RPMI7951 (cell line): Measurements from ENCODE around the gene MAPT. TPM values are rescaled to one million over a fixed set of nuclear protein-coding genes. Genes with fewer than 3 reads are reported as not detected.
A peak's percentile ranks its signal among the peaks of the same experiment; 100 is the strongest.
"Not testable (repeated sequence)": the region's sequence is repeated elsewhere in the genome, so short reads cannot be mapped to it uniquely, and the experiment has no call there.

Experiments
- DNase-seq: peaks from one replicate; pipeline ENCODE4 v3.0.0-alpha.2; 2012; ENCODE audit warnings: low read depth
- total RNA-seq: library from RNA; depleted of rRNA; stranded (reverse); fragments of >200 nt; shearing (Covaris generic); gene quantifications from 2 replicates; pipeline ENCODE4 v1.2.3, GENCODE V29; 2014

MAPT gene
- total RNA-seq, 1 experiment from 2014 or later = 0.12 TPM

GRCh38 chr17:45927247-45927646, 32.9 kb downstream of the MAPT start:
- DNase-seq = no peak

DNA sequence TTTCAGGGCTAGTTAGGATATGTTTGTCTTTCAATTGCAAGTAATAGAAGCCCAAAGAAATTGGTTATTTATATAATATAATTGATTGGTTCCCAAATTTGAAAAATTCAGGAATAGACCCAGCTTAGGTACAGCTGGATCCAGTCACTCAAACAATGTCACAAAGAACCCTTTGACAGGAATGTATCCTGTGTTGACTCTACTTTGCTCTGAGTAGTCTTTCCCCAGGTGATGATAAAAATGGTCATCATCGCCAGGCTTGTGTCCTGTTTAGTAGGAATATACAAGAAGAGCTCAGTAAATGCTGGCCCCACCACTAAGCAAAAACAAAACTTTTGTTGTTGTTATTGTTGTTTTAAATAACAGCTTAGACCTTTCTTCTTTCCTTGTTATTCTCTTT, 35.0 kb downstream of the MAPT start:
- no peak for DNase-seq

DNA sequence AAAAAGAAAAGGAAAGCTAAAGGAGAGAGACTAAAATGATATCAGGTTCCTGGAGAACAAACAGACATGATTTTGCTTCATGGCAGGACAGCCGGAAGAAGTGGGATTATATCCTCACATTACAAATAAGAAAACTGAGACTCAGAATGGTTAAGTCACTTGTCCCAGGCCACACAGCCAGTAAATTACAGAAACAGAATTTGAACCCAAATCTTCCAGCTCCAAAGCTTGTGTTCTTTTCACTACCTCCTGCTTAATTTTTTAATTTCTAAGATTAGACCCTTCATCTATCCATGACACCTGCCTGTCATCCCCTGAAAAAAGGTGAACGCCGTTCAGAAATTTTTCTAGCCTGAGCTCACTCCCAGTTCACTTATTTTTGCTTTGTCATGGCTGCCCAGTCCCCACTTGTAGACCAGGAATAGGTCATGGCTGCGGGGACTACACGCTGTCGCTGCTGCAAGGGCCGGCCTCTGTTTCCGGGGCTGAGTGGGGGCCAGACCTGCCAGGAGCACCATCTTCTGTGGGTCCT, 36.1 kb downstream of the MAPT start:
- no peak for DNase-seq

- no peak for DNase-seq
Observed at GRCh38 chr17:45931677-45932076, 37.3 kb downstream of the MAPT start.

DNA sequence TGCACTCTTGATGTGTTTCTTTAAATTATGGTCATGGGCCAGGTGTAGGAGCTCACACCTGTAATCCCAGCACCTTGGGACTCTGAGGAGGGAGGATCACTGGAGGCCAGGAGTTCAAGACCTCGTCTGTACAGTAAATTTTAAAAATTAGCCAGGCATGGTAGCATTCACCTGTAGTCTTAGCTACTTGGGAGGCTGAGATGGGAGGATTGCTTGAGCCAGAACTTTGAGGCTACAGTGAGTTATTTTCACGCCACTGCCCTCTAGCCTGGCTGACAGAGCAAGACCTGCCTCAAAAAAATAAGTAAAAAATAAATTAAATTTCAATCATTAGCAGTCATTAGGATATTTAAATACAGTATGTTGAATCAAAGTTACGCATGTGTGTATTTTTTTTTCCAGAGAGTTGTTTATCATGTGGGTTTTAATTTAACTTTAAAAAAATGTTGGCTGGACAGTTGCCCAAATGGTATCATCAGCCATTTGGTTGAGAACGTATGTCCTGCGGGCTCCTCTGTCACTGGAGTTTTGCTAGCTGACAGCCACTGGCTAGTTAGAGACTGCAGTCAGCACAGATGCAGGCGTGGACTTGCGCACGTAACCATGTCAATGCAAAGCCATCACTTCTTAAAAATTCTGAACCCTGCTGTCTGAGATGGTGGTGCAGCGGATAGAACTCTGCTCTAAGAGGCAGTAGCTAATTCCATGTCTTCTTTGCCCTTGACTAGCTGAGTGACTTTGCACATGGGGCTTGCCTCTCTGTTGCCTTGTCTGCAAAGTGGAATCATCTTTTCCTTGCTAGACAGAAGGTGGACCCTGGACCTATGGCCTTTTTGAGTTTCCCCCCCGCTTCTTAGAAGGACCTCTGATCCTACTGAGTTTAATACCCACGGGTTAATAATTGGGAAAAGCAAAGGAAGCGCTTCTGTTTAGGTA, 40.0 kb downstream of the MAPT start:
- no peak for DNase-seq

DNA sequence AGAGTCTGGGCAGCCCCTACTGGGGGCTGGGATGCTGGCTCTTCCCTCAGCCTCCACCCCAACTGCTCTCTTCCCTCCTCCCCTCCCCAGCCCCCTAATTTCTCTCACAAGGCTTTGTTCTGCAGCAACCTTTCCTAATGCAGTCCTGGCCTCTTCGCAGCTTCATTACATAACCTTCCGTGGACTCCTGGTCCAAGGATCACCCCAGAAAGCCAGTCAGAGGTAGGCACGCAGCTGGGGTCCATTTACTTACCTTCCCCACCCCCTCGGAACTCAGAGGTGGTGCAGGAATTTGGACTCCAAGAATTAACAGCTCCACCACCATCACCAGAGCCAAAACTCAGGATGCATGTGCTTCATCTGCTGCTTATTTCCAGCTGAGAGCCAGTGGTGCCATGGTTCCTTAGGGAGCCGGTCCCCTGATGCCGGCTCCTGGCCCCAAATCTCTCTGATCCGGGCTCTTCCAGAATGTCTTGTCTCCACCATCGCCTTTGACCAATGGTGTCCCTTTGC, 40.9 kb downstream of the MAPT start:
- no peak for DNase-seq

DNA sequence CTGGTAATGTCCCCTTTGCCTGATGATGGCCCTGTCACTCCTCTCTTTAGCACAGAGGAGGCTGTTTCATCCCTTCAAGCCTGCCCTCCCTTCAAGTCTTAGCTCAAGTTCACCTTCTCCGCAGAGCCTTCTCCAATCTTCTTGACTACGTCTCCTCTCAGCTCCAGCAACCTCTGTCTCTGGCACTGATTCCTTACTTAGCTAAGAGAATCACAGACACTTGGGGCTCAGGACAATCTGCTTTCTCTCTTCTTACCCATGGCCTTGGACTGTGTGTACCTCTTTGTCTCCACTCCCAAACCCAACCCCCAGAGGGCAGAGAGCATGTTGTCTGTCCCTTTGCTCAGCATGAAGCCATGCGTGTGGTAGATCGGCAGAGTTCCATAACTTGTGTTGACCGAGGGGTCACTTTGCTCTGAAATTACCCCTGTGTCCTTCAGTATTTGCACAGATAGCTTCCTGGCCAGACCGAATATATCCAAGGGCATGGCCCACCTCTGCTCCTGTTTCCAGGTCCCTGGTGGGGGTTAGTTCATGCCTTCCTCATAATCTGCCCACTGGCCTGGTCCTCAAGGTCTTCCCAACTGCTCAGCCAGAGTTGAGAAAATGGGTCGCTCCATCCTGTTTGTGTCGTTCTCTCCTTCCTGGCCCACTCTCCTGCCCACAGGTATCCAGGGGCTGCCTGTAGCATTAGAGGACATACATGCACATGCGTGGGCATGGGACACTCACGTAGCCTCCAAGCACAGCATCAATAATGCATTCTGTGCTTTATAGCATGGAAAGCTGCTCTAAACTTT, 41.6 kb downstream of the MAPT start:
- no peak for DNase-seq

GRCh38 chr17:45936610-45937009, 42.3 kb downstream of the MAPT start:
- DNase-seq = no peak

DNA sequence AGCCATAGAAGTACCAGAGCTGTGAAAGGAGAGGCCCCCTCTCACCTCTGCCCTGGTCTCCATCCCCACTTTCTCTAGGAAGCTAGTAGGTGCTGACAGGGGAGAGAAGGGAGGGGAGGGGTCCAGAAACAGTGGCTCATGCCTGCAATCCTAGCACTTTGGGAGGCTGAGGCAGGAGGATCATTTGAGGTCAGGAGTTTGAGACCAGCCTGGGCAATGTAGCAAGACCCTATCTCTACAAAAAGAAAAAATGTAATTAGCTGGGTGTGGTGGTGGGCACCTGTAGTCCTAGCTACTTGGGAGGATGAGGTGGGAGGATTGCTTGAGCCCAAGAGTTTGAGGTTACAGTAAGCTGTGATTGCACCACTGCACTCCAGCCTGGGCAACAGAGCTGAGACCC, 42.8 kb downstream of the MAPT start:
- DNase-seq = not testable (repeated sequence)

DNA sequence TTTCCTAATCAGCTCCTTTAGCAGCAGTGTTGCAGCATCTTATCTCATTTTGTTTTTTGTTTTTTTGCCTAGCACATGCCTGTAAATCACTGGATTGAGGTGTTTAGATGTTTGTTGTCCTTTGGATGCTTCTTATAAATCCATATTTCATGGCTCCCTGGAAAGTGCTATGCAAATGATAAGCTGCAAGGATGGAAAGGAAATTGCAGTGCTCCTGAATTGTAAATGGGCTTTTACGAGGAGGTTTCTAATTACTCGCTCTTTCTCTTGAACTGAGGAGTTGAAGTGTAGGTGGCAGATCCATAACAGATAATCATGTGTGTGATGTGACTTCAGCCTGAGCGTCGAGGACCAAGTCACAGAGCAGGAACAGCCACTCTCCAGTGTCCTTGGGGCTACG, 45.0 kb downstream of the MAPT start:
- no peak for DNase-seq

GRCh38 chr17:45940293-45940692, 45.9 kb downstream of the MAPT start:
- no peak for DNase-seq

DNA sequence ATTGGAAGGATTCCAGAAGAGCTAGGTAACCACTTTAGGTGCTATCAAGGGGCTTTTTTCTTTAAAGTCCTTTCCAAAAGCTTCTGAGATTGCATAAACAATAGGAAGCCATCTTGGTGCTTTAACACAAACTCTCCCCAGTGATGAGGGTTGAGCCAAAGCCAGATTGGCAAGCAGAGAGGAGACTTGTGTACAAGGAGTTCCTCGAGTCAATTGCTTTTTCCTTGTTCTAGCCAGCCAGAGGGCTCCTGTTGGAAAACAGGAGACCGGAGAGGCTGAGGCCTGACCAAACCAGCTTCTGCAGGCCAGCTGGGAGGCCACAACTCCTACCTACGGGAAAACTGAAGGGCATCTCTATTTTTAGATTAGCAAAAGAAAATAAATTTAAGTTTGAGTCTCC, 46.5 kb downstream of the MAPT start:
- DNase-seq = no peak

GRCh38 chr17:45941395-45941794, 47.0 kb downstream of the MAPT start:
- no peak for DNase-seq

DNA sequence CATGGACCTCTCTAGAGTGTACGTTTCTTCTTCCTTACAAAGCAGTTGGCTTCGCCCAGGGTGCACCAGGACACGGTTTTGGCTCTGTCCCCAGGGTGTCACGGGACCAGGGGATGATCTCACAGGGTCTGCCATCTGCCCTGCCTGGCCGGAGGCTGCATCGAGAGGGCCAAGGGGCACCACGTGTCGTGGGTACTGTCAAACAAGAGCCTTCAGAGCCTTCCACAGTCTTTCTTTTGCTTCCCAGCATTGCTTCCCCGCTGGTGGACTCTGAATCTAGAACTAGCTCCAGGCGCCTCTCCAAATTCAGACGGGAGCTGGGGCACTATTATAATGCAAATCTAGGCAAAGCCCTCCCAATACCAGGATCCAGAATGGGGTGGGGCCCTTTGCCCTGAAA, 47.9 kb downstream of the MAPT start:
- peak; percentile 45 for DNase-seq

GRCh38 chr17:45946841-45947256, 52.5 kb downstream of the MAPT start:
- no peak for DNase-seq

DNA sequence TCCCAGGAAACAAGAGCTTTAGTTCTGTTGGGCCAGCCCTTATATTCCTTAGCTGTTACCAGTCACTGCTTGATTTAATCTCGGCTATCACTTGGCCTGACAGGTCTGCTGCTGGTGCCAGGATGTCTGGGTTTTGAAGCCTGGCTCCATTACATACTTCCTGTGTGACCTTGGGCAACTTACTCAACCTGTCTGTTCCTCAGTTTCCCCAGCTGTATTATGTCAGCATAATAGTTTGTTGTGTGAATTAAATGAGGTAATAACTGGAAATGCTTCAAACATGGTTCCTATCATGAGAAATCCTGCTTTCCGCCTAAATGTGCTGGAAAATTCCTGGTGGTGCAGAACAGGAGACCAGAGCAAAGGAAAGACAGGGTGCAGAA, 54.1 kb downstream of the MAPT start:
- DNase-seq = no peak

DNA sequence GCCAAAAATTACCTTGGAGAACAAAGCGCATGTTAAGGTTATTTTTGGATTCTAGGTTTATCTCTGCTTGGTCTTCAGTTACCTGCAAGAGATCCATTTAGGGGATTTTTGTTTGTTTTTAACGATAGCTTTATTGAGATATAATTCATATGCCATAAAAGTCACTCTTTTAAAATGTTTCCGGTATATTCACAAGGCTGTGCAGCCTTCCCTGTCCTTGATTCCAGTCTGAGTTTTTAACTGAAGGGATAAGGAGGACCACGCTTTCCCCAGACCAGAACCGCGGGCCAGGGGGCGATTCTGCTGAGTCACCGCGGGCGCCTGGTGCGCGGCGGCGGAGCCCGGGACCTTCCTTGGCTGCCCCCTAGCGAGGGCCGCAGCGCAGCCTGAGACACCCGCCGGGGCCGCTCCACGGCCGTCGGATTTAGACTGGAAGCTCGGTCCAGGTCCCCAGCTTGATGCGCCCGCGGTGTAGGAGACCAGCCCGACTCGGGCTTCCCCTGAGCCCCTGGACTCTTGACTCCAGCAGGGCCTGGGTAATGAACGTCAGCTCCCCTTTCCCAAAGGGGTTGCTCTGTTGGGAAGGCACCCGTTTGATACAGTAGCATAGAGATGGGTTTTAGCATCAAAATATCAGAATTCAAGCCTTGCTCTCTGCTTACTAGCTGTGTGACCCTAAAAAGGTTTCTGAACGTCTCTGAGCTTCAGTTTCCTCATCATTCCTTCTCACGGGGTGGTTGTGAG, 54.7 kb downstream of the MAPT start:
- DNase-seq = peak; percentile 59

DNA sequence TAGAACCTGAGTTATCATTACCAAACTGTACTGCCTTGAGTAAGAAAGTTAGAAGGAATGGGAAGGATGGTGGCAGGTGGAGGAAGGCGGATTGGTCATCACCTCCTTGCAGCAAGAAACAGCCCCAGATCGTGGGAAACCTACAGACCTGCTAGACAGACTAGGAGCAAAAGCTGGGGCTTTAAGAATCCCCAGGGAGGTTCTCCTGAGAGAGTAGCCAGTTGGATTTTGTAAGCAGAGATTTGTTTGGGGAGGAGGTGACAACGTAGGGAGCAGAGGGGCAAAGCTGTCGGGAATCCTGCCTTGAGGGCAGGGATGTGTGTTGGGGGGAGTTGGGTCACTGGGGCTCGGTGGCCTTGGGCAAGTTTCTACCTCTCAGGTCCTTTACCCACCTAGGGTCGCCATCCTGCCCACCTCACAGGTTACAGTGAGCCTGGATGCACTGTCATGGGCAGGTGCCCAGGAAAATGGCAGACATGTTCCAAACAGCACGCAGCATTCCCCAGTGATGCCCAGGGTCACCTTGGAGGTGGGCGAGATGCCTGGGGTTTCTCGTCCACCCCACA, 55.5 kb downstream of the MAPT start:
- DNase-seq = no peak

- DNase-seq = no peak
Observed at GRCh38 chr17:45950888-45951287, 56.5 kb downstream of the MAPT start.

DNA sequence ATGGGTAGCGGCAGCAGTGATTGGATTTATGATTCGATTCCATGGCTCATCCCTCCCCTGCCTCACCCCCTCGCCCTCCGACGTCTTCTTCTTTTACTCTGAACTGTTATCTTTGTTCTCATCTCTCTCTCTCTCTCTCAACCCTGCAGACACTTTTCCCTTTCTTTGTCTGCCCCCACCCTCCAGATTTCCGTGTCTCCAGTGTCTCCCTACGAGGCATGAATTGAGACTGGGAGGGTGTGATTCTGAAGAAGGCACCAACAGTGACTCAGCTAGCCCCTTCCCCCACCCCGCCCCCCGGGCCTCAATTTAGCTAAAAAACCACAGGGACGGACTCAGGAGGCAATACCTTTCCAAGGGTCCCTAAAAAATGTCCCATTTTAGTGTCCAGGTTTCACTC, 57.0 kb downstream of the MAPT start:
- DNase-seq = no peak

DNA sequence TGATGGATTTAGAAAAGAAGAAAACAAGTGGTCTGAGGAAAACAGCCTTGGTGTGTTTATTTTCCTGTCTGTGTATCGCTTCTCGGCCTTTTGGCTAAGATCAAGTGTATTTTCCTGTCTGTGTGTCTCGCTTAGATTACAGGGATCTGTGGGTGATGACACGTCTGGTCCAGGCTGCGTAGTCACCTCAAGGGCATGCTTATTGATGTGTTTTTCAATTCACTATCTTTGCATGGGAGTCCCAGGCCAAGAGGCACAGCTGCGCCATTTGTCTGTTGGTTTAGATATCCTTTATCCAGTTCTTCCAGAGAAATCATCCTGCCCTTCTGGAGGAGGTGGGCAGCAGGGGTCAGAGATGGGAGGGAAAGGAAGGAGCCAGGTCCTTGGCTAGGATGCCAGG, 57.6 kb downstream of the MAPT start:
- DNase-seq = no peak
